ENCODE data around the gene FAM234B.

DNA sequence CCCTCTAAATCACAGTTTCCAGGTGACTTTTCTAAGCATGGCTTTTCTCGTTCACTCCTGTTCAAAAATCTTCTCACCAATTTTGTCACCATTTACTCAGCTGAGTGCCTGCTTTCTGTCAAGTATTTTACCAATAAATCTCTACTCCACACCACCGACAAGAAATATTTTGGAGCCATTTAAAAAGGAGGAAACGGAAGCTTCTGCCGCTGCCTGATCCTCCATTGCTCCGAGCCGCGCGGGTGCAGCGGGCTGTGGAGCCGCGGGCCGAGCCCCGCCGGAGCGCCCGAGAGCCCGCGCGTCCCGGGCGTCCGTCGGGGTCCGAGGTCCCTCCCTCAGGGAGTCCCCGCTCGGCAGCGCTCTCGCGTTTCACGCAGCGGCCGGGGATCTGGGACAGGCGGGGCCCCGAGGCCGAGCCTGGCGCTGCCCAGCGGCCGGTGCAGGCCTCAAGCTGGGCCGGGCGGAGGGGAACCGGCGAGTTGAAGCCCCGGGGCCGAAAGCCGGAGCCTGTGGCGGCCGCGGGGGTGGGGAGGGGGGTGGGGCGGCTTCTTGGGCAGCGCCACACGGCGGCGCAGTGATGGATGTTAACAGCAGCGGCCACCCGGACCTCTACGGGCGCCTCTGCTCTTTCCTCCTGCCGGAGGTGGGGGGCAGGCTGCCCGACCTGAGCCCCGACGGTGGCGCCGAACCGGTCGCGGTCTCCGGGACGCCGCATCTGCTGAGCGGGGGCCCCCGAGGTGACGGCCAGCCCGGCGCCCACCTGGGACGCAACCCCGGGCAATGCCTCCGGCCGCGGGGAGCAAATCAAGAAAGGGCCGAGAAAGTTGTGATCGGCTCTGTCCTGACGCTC lies 43.0 kb upstream of the FAM234B start:
- TF ChIP-seq, protein P1, sequence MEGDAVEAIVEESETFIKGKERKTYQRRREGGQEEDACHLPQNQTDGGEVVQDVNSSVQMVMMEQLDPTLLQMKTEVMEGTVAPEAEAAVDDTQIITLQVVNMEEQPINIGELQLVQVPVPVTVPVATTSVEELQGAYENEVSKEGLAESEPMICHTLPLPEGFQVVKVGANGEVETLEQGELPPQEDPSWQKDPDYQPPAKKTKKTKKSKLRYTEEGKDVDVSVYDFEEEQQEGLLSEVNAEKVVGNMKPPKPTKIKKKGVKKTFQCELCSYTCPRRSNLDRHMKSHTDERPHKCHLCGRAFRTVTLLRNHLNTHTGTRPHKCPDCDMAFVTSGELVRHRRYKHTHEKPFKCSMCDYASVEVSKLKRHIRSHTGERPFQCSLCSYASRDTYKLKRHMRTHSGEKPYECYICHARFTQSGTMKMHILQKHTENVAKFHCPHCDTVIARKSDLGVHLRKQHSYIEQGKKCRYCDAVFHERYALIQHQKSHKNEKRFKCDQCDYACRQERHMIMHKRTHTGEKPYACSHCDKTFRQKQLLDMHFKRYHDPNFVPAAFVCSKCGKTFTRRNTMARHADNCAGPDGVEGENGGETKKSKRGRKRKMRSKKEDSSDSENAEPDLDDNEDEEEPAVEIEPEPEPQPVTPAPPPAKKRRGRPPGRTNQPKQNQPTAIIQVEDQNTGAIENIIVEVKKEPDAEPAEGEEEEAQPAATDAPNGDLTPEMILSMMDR (IDR thresholded peaks at IDR 0.05) = peak in 3 of 4 experiments; percentile 6 to 71 (median 35)
- no peak for TF ChIP-seq EP300 (IDR thresholded peaks at IDR 0.05)
- TF ChIP-seq POLR2A (IDR thresholded peaks at IDR 0.05) = no peak

Measured in gastroesophageal sphincter (tissue), 3 donors.